ENCODE measurements around the gene CAPN1.

CAPN1 gene

DNA sequence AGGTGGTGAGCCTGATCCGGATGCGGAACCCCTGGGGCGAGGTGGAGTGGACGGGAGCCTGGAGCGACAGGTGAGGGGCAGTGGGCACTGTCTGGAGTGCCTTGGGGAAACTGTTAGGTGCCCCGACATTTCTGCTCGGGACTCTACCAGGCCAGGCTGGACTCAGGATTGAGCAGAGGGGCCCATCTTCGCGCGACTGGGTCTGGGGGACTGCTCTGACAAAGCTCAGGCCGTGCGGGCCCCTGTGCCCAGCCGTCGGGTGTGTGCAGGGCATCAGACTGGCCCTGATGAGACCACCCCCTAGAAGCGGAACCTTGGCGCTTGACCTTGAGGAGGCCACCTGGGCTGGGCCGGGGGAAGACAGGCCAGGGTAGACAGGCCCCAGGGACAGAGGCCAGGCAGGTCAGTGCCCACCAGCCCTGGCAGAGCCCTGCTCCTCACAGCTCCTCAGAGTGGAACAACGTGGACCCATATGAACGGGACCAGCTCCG, 6.3 kb downstream of the CAPN1 start:
- no peak for DNase-seq (ENCODE audit: low read depth)
- no peak overlapping the region for H3K4me3 ChIP-seq (ENCODE audit: low read depth, low read length)
- TF ChIP-seq, protein P1, sequence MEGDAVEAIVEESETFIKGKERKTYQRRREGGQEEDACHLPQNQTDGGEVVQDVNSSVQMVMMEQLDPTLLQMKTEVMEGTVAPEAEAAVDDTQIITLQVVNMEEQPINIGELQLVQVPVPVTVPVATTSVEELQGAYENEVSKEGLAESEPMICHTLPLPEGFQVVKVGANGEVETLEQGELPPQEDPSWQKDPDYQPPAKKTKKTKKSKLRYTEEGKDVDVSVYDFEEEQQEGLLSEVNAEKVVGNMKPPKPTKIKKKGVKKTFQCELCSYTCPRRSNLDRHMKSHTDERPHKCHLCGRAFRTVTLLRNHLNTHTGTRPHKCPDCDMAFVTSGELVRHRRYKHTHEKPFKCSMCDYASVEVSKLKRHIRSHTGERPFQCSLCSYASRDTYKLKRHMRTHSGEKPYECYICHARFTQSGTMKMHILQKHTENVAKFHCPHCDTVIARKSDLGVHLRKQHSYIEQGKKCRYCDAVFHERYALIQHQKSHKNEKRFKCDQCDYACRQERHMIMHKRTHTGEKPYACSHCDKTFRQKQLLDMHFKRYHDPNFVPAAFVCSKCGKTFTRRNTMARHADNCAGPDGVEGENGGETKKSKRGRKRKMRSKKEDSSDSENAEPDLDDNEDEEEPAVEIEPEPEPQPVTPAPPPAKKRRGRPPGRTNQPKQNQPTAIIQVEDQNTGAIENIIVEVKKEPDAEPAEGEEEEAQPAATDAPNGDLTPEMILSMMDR (IDR thresholded peaks at IDR 0.05; ENCODE audit: low read depth, low read length, missing control alignments), result no peak
- in situ Hi-C loops (cut with HindIII; ENCODE audit: low sequenced_read_pairs), result no loop called here

GRCh38 chr11:65188486-65188885, 6.8 kb downstream of the CAPN1 start:
- TF ChIP-seq, protein P1 (IDR thresholded peaks at IDR 0.05; ENCODE audit: low read depth, low read length, missing control alignments), result no peak

GRCh38 chr11:65189191-65189590, 7.5 kb downstream of the CAPN1 start:
- in situ Hi-C loops (cut with HindIII; ENCODE audit: low sequenced_read_pairs), result no loop called here
- TF ChIP-seq, protein P1 (IDR thresholded peaks at IDR 0.05; ENCODE audit: low read depth, low read length, missing control alignments), result no peak
- no peak for DNase-seq (ENCODE audit: low read depth)
- no peak overlapping the region for H3K4me3 ChIP-seq (ENCODE audit: low read depth, low read length)

More at GRCh38 chr11:65188486-65188885, 6.8 kb downstream of the CAPN1 start:
- DNase-seq (ENCODE audit: low read depth), result no peak
- H3K4me3 ChIP-seq (ENCODE audit: low read depth, low read length), result no peak overlapping the region
- in situ Hi-C loops (cut with HindIII; ENCODE audit: low sequenced_read_pairs), result no loop called here

GRCh38 chr11:65194564-65194963, 12.8 kb downstream of the CAPN1 start:
- DNase-seq (ENCODE audit: low read depth), result no peak
- in situ Hi-C loops (cut with HindIII; ENCODE audit: low sequenced_read_pairs), result no loop called here
- TF ChIP-seq, protein P1 (IDR thresholded peaks at IDR 0.05; ENCODE audit: low read depth, low read length, missing control alignments), result no peak
- H3K4me3 ChIP-seq (ENCODE audit: low read depth, low read length), result no peak overlapping the region

DNA sequence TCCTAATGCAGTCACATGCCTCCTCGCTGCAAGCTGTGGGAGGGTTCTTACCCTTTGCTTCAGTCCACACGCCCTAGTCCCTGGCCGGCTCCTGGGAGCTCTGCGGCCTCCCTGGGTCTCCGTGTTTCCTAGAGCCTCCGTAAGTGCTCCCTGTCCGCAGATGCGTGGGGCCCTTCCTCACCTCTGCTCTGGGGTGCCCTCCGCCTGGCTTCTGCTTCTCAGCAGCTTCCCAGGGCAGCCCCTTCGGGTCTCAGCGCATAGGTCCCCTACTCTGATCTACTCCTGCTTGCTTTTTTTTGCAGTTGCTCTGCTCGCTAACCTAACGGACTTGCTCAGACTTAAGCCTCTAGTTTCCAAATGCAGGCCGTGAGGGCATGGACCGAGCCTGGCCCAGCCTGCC, 22.4 kb downstream of the CAPN1 start:
- no peak for DNase-seq (ENCODE audit: low read depth)
- H3K4me3 ChIP-seq (ENCODE audit: low read depth, low read length), result no peak overlapping the region
- TF ChIP-seq, protein P1 (IDR thresholded peaks at IDR 0.05; ENCODE audit: low read depth, low read length, missing control alignments), result no peak
- in situ Hi-C loops (cut with HindIII; ENCODE audit: low sequenced_read_pairs), result no loop called here

DNA sequence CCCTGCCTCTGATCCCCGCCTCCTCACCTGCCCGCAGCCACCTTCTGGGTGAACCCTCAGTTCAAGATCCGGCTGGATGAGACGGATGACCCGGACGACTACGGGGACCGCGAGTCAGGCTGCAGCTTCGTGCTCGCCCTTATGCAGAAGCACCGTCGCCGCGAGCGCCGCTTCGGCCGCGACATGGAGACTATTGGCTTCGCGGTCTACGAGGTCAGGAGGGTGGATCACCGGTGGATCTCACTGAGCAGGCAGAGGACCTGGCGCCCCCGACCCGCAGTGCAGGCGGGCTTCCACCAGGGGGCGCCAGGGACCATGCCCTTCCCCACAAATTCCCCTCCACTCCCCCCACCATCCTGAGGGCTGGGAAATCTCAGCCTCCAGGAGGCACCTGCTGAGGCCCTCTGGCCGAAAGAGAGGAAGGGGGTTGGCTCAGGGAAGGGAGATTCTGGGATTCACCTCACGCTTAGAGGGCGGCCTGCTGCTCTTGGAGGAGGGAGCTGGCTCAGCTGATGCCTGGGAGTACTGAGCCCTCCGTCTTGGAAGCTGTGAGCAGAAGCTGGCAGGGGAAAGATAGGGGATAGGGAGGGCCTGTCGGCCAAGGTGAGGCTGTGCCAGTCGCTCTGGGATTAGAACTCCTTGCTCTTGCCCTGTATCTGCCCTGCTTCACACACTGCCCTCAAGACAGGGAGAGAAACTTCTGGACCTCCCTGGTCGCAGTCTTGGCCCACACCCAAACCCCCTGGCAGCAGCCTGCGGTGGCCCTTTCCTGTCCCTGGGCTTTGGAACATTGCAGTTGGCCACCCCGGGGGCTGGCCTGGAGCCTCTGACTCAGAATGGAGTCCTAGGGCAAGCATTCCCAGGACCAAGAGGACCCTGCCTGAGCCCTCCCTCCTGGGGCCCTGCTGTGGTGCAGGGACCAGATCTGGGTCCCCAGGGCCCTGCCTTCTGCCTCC, 23.2 kb downstream of the CAPN1 start:
- H3K4me3 ChIP-seq (ENCODE audit: low read depth, low read length), result no peak overlapping the region
- no peak for DNase-seq (ENCODE audit: low read depth)
- TF ChIP-seq, protein P1 (IDR thresholded peaks at IDR 0.05; ENCODE audit: low read depth, low read length, missing control alignments), result peak; percentile 93
- in situ Hi-C loops (cut with HindIII; ENCODE audit: low sequenced_read_pairs), result no loop called here
